GM15510 (cell line): ENCODE data around the gene CPNE4.

Source experiments
- POLR2A ChIP-seq: IDR thresholded peaks from 3 replicates; pipeline ENCODE4 v1.6.1; 2011; ENCODE audit warnings: borderline replicate concordance; ENCODE audit not compliant: insufficient read length; ENCODE audit errors: extremely low read depth

Gene CPNE4

GRCh38 chr3:132001036-132001435 lies 33.8 kb downstream of the CPNE4 start:
- no peak for TF ChIP-seq POLR2A

GRCh38 chr3:131998027-131998426 lies 36.8 kb downstream of the CPNE4 start:
- no peak for TF ChIP-seq POLR2A

GRCh38 chr3:131995891-131996290 lies 38.9 kb downstream of the CPNE4 start:
- TF ChIP-seq POLR2A, result no peak

- no peak for TF ChIP-seq POLR2A
Measured at GRCh38 chr3:131989318-131989717, 45.5 kb downstream of the CPNE4 start.

GRCh38 chr3:131988209-131988608 lies 46.6 kb downstream of the CPNE4 start:
- no peak for TF ChIP-seq POLR2A

- no peak for TF ChIP-seq POLR2A
Measured at GRCh38 chr3:131983689-131984088, 51.1 kb downstream of the CPNE4 start.

GRCh38 chr3:131981323-131981722 lies 53.5 kb downstream of the CPNE4 start:
- TF ChIP-seq POLR2A, result no peak

GRCh38 chr3:131976448-131976847 lies 58.4 kb downstream of the CPNE4 start:
- TF ChIP-seq POLR2A, result no peak

GRCh38 chr3:131975047-131975446 lies 59.8 kb downstream of the CPNE4 start:
- TF ChIP-seq POLR2A, result no peak

- no peak for TF ChIP-seq POLR2A
Measured at GRCh38 chr3:131973731-131974130, 61.1 kb downstream of the CPNE4 start.

- TF ChIP-seq POLR2A, result no peak
Measured at GRCh38 chr3:131972550-131972949, 62.3 kb downstream of the CPNE4 start.

GRCh38 chr3:131972091-131972490 lies 62.7 kb downstream of the CPNE4 start:
- no peak for TF ChIP-seq POLR2A

- no peak for TF ChIP-seq POLR2A
Measured at GRCh38 chr3:131962982-131963381, 71.8 kb downstream of the CPNE4 start.

GRCh38 chr3:131960324-131960723 lies 74.5 kb downstream of the CPNE4 start:
- no peak for TF ChIP-seq POLR2A

GRCh38 chr3:131957980-131958379 lies 76.8 kb downstream of the CPNE4 start:
- no peak for TF ChIP-seq POLR2A

- TF ChIP-seq POLR2A, result no peak
Measured at GRCh38 chr3:131957511-131957910, 77.3 kb downstream of the CPNE4 start.

- TF ChIP-seq POLR2A, result no peak
Measured at GRCh38 chr3:131948806-131949205, 86.0 kb downstream of the CPNE4 start.
